DOHH2 (cell line): ENCODE measurements around the gene ZBTB48.

ENCODE experiments used
- H3F3A ChIP-seq: fragments of 200-600 bp; sonication (generic), shearing (Covaris generic); 2 replicates; pipeline ENCODE4 v1.6.0; 2016; ENCODE audit warnings: antibody characterized with exemption, mild to moderate bottlenecking; ENCODE audit not compliant: control insufficient read depth, insufficient read depth
- H3K27ac ChIP-seq: fragments of 200-600 bp; sonication (generic); 2 replicates; pipeline ENCODE4 v1.5.1; 2014; ENCODE audit warnings: low read depth, mild to moderate bottlenecking, low read length, moderate library complexity
- H3K27me3 ChIP-seq: fragments of 200-600 bp; sonication (generic); 2 replicates; pipeline ENCODE4 v1.6.1; 2014; ENCODE audit warnings: mild to moderate bottlenecking, low read length, mixed read lengths; ENCODE audit not compliant: control insufficient read depth
- H3K36me3 ChIP-seq: fragments of 200-600 bp; sonication (generic); 2 replicates; pipeline ENCODE4 v1.6.1; 2014; ENCODE audit warnings: mild to moderate bottlenecking, low read length, moderate library complexity, mixed read lengths; ENCODE audit not compliant: control insufficient read depth
- H3K4me1 ChIP-seq: fragments of 200-600 bp; sonication (generic); 2 replicates; pipeline ENCODE4 v1.6.1; 2014; ENCODE audit warnings: mild to moderate bottlenecking, low read length, mixed read lengths; ENCODE audit not compliant: control insufficient read depth
- H3K4me2 ChIP-seq: fragments of 200-600 bp; sonication (generic); 2 replicates; pipeline ENCODE4 v1.6.0; 2014; ENCODE audit warnings: mild to moderate bottlenecking, low read length, moderate library complexity
- H3K4me3 ChIP-seq: fragments of 200-600 bp; sonication (generic); 2 replicates; pipeline ENCODE4 v1.5.1; 2014; ENCODE audit warnings: mild to moderate bottlenecking, low read length, mixed read lengths
- H3K79me2 ChIP-seq: fragments of 200-600 bp; sonication (generic); 2 replicates; pipeline ENCODE4 v1.6.1; 2014; ENCODE audit warnings: mild to moderate bottlenecking, low read length, mixed read lengths; ENCODE audit not compliant: control insufficient read depth
- H3K9me2 ChIP-seq: fragments of 200-600 bp; sonication (generic); replicated peaks from 2 replicates; pipeline ENCODE4 v1.6.1; 2014; ENCODE audit warnings: mild to moderate bottlenecking, low read length, mixed read lengths; ENCODE audit not compliant: control insufficient read depth
- H3K9me3 ChIP-seq: fragments of 200-600 bp; sonication (generic); 2 replicates; pipeline ENCODE4 v1.6.1; 2014; ENCODE audit warnings: antibody characterized with exemption, low read length, mixed read lengths; ENCODE audit not compliant: control insufficient read depth, insufficient read depth
- H4K20me1 ChIP-seq: fragments of 200-600 bp; sonication (generic); 2 replicates; pipeline ENCODE4 v1.6.0; 2014; ENCODE audit warnings: low read depth, mild to moderate bottlenecking, antibody characterized with exemption, low read length, moderate library complexity; ENCODE audit not compliant: control insufficient read depth, insufficient read depth
- CTCF ChIP-seq: fragments of 200-600 bp; sonication (generic); IDR thresholded peaks from one replicate; pipeline ENCODE4 v1.5.1; 2014; ENCODE audit warnings: antibody characterized with exemption, mild to moderate bottlenecking, low read depth, low read length; ENCODE audit not compliant: poor library complexity, severe bottlenecking
- EZH2phosphoT487 ChIP-seq: fragments of 200-600 bp; sonication (generic); IDR thresholded peaks from 2 replicates; pipeline ENCODE4 v1.6.1; 2017; ENCODE audit warnings: borderline replicate concordance, mild to moderate bottlenecking, antibody characterized with exemption, low read length, moderate library complexity, mixed read lengths

ZBTB48 gene

GRCh38 chr1:6628971-6629479, 49.2 kb downstream of the ZBTB48 start:
- peaks cover 13% of the 10 kb centered on the region for H4K20me1 ChIP-seq
- no peaks in the 10 kb centered on the region for H3K9me2 ChIP-seq
- H3F3A ChIP-seq, result peaks cover 9% of the 10 kb centered on the region
- H3K4me3 ChIP-seq, result no peak overlapping the region
- no peaks in the 10 kb centered on the region for H3K9me3 ChIP-seq
- no peak overlapping the region for H3K27ac ChIP-seq
- TF ChIP-seq CTCF (no peak), EZH2phosphoT487 (no peak)
- H3K4me1 ChIP-seq, result peaks cover 36% of the 10 kb centered on the region
- no peaks in the 10 kb centered on the region for H3K27me3 ChIP-seq
- peaks cover 60% of the 10 kb centered on the region for H3K36me3 ChIP-seq
- H3K79me2 ChIP-seq, result peaks cover 43% of the 10 kb centered on the region
- no peak overlapping the region for H3K4me2 ChIP-seq

GRCh38 chr1:6630027-6630426, 50.2 kb downstream of the ZBTB48 start:
- Histone ChIP-seq H3K27ac (no peak overlapping the region), H3F3A (peaks cover 9% of the 10 kb centered on the region), H3K79me2 (peaks cover 35% of the 10 kb centered on the region), H3K4me2 (no peak overlapping the region), H3K9me2 (no peaks in the 10 kb centered on the region), H3K4me3 (no peak overlapping the region), H3K36me3 (peaks cover 62% of the 10 kb centered on the region), H3K27me3 (no peaks in the 10 kb centered on the region), H4K20me1 (peaks cover 13% of the 10 kb centered on the region), H3K4me1 (peaks cover 27% of the 10 kb centered on the region), H3K9me3 (no peaks in the 10 kb centered on the region)
- no peak for TF ChIP-seq EZH2phosphoT487
- TF ChIP-seq CTCF, result no peak

GRCh38 chr1:6631058-6631457, 51.3 kb downstream of the ZBTB48 start:
- Histone ChIP-seq H3K27ac (no peak overlapping the region), H3K27me3 (no peaks in the 10 kb centered on the region), H3K9me3 (no peaks in the 10 kb centered on the region), H3K4me3 (no peak overlapping the region), H3F3A (peaks cover 12% of the 10 kb centered on the region), H3K4me2 (no peak overlapping the region), H3K4me1 (peaks cover 23% of the 10 kb centered on the region), H3K79me2 (peaks cover 26% of the 10 kb centered on the region), H3K36me3 (peaks cover 70% of the 10 kb centered on the region), H3K9me2 (no peaks in the 10 kb centered on the region), H4K20me1 (peaks cover 9% of the 10 kb centered on the region)
- TF ChIP-seq EZH2phosphoT487 (no peak), CTCF (no peak)
